Mesodermal cell (in vitro differentiated cells): ENCODE data around the gene HOXC5. TPM values are rescaled to one million over a fixed set of nuclear protein-coding genes. Genes with fewer than 3 reads are reported as not detected.

Source experiments
- H3K27ac ChIP-seq: 2 replicates; pipeline ENCODE4 v1.7.0; 2013; ENCODE audit warnings: mild to moderate bottlenecking, low read depth, low read length, moderate library complexity; ENCODE audit not compliant: severe bottlenecking
- H3K36me3 ChIP-seq: 2 replicates; pipeline ENCODE4 v1.7.1; 2013; ENCODE audit warnings: mild to moderate bottlenecking, low read length, moderate library complexity; ENCODE audit not compliant: control insufficient read depth, insufficient read depth
- H3K4me1 ChIP-seq: one replicate; pipeline ENCODE4 v1.7.1; 2013; ENCODE audit warnings: mild to moderate bottlenecking, low read length; ENCODE audit not compliant: insufficient read depth, control insufficient read depth, poor library complexity, severe bottlenecking
- H3K4me3 ChIP-seq: 2 replicates; pipeline ENCODE4 v1.7.0; 2013; ENCODE audit warnings: low read length, control low read depth, mild to moderate bottlenecking; ENCODE audit not compliant: insufficient read depth, poor library complexity, severe bottlenecking; ENCODE audit errors: extremely low read depth
- H3K9me3 ChIP-seq: 2 replicates; pipeline ENCODE4 v1.7.1; 2013; ENCODE audit warnings: mild to moderate bottlenecking, low read length, moderate library complexity; ENCODE audit not compliant: control insufficient read depth
- WGBS, 2 experiments: methylation state at CpG; one replicate each; pipeline ENCODE4 v1.1.5; 2013; ENCODE audit warnings: missing lambda C conversion rate in 2 of 2; ENCODE audit not compliant: insufficient coverage in 2 of 2; 5-methylcytosine and 5-hydroxymethylcytosine counted together
- polyA plus RNA-seq, 2 experiments: library from polyadenylated mRNA; stranded (reverse); fragments of 50-300 nt; gene quantifications; one replicate each; pipeline ENCODE4 v1.2.3, GENCODE V29; 2013

Gene HOXC5
- 0.33 TPM for polyA plus RNA-seq (2013, experiment 1 of 2)
- 0.30 TPM for polyA plus RNA-seq (2013, experiment 2 of 2)

DNA sequence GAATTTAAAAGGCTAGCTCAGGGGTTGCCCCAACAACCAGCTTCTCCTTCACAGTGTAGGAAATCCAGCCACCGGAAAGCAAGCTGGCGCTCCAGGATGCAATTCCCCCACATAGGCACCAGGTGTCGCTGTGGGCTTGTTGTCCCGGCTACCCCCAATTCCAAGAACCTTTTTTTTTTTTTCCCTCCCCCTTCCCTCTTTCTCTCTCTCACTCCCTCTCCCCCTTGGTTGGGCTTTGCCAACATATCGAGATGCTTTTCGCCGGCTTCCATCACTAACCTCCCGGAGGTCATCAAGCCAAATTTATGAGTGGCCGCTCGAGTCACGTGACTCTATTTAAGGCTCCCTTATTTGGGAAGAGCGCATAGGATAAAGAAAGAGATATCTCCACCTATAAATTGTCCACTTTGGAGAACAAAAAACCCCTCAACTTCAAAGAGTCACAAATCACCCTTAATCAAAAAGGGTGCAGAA lies at the start of gene HOXC5:
Gene HOXC5 (plus strand): TSS at position 424 of the 474 bp plus-strand sequence. CDS start 73 bp downstream, outside the sequence.
- H3K27ac ChIP-seq, result peak within 1 kb of the TSS; percentile 45
- H3K9me3 ChIP-seq, result no peaks in the 10 kb centered on the region
- 0% methylated on average over 2 to 4 of the region's 12 CpGs for WGBS, 2 experiments
- H3K4me3 ChIP-seq, result peak within 1 kb of the TSS; percentile 5
- H3K4me1 ChIP-seq, result peaks cover 5% of the 10 kb centered on the region
- H3K36me3 ChIP-seq, result no peaks in the 10 kb centered on the region

DNA sequence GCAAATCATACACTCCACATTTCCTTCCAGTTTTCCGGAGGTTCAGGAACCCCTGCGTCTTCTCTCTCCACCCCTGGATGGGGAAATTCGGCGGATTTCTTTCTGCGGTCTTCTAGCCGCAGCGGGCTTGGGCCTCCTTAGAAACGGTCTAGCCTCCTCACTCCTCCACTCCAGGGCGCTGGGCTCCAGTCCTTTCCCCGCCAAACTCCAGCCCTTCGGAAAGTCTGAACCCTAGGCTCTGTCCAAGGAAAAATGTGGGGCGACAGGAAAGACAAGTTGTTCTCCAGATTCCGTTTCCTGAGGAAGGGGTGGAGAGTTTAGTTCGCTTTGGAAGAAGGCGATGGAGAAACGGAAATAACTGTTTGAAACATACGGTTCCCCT lies 49.3 kb upstream of the HOXC5 start:
- WGBS, 2 experiments, result 19 to 26% methylated on average over 5 to 11 of the region's 17 CpGs
- H3K4me3 ChIP-seq, result no peak overlapping the region

GRCh38 chr12:53983950-53984572 lies 48.8 kb upstream of the HOXC5 start:
- Histone ChIP-seq H3K9me3 (peaks cover 8% of the 10 kb centered on the region), H3K36me3 (no peaks in the 10 kb centered on the region), H3K4me1 (peaks cover 5% of the 10 kb centered on the region), H3K27ac (no peak overlapping the region), H3K4me3 (no peak overlapping the region)
- 25 to 29% methylated on average over 20 to 23 of the region's 30 CpGs for WGBS, 2 experiments

More for the DNA sequence above, 49.3 kb upstream of the HOXC5 start:
- no peaks in the 10 kb centered on the region for H3K36me3 ChIP-seq
- peaks cover 8% of the 10 kb centered on the region for H3K9me3 ChIP-seq
- H3K27ac ChIP-seq, result no peak overlapping the region
- H3K4me1 ChIP-seq, result peaks cover under 1% of the 10 kb centered on the region

DNA sequence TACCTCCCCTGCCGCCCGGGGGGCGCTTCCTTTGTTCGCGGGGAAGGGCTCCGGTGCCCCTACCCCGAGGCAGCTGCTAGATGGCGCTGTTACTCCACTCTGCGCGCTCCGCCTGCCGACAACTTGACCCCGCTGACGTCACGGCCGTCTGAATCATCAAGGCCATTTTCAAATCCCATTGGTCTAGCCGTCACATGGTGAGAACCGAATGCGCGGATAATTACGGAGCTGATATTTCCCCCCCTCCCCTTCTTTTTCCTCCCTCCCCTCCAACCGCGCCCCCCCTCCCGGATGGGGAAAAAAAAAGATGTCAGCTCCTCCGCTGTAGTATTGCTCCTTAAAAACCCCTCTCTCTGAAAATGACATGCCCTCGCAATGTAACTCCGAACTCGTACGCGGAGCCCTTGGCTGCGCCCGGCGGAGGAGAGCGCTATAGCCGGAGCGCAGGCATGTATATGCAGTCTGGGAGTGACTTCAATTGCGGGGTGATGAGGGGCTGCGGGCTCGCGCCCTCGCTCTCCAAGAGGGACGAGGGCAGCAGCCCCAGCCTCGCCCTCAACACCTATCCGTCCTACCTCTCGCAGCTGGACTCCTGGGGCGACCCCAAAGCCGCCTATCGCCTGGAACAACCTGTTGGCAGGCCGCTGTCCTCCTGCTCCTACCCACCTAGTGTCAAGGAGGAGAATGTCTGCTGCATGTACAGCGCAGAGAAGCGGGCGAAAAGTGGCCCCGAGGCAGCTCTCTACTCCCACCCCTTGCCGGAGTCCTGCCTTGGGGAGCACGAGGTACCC lies 47.8 kb upstream of the HOXC5 start, which contains the start of gene HOXC10:
Gene HOXC10 (plus strand): TSS at position 246 of the 791 bp plus-strand sequence. CDS start 114 bp downstream, at position 360.
- Histone ChIP-seq H3K4me3 (no peak within 1 kb of the TSS), H3K4me1 (peaks cover 7% of the 10 kb centered on the region), H3K27ac (no peak within 1 kb of the TSS), H3K9me3 (peaks cover 8% of the 10 kb centered on the region), H3K36me3 (no peaks in the 10 kb centered on the region)
- 35 to 39% methylated on average over 41 to 49 of the region's 55 CpGs for WGBS, 2 experiments

DNA sequence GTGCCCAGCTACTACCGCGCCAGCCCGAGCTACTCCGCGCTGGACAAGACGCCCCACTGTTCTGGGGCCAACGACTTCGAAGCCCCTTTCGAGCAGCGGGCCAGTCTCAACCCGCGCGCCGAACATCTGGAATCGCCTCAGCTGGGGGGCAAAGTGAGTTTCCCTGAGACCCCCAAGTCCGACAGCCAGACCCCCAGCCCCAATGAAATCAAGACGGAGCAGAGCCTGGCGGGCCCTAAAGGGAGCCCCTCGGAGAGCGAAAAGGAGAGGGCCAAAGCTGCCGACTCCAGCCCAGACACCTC lies 47.2 kb upstream of the HOXC5 start:
- H3K27ac ChIP-seq, result no peak overlapping the region
- peaks cover 7% of the 10 kb centered on the region for H3K4me1 ChIP-seq
- H3K36me3 ChIP-seq, result no peaks in the 10 kb centered on the region
- H3K4me3 ChIP-seq, result no peak overlapping the region
- peaks cover 8% of the 10 kb centered on the region for H3K9me3 ChIP-seq
- WGBS, 2 experiments, result 30 to 48% methylated on average over 19 to 20 of the region's 21 CpGs

GRCh38 chr12:53985994-53986685 lies 46.7 kb upstream of the HOXC5 start:
- H3K4me3 ChIP-seq, result no peak overlapping the region
- peaks cover 7% of the 10 kb centered on the region for H3K4me1 ChIP-seq
- H3K36me3 ChIP-seq, result no peaks in the 10 kb centered on the region
- no peak overlapping the region for H3K27ac ChIP-seq
- WGBS, 2 experiments, result 12 to 14% methylated on average over 36 to 42 of the region's 50 CpGs
- peaks cover 8% of the 10 kb centered on the region for H3K9me3 ChIP-seq

DNA sequence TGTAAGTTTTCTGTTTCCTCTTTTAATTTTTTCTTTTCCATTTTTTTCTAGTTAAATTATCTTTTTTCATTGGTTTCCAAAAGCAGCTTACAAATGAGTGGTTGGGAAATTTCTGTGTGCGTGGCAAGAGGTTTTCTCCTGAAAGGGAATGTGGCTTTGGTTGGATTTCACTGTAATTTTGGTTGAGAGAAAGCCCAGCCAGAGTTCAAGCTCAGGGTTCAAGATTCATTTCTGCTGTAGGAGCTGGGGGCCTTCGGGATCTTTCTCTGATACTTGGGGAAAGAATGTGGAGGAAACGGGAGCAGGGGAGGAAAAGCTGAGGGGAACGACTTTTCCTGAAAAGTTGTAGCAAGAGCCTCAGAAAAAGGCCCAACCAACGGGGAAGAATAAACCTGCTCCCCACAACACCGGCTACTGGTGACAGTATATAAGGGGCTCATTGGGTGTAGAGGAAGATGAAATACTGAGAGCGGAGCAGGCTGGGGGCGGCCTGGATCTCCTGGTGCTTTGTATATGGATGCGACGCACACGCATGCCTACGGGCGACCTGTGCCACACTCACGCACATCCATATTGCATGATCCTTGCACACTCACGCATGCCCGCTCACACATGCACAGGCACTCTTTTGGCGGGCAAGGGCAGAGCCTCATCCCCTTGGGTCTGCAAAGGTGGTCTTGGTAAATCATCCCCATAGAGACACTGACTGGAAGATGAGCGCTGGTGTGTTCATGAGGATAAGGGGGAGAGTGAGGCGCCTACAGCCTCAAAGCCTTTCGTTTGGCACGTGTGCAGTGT lies 46.0 kb upstream of the HOXC5 start:
- no peaks in the 10 kb centered on the region for H3K36me3 ChIP-seq
- no peak overlapping the region for H3K27ac ChIP-seq
- no peak overlapping the region for H3K4me3 ChIP-seq
- 50 to 57% methylated on average over 16 to 18 of the region's 21 CpGs for WGBS, 2 experiments
- H3K9me3 ChIP-seq, result peaks cover 8% of the 10 kb centered on the region
- peaks cover 7% of the 10 kb centered on the region for H3K4me1 ChIP-seq

- Histone ChIP-seq H3K36me3 (no peaks in the 10 kb centered on the region), H3K27ac (no peak overlapping the region), H3K4me1 (peaks cover 7% of the 10 kb centered on the region), H3K9me3 (peaks cover 8% of the 10 kb centered on the region), H3K4me3 (no peak overlapping the region)
- 43% methylated on average over 1 of the region's 4 CpGs; no CpG with 5 or more reads in 1 of the 2 experiments for WGBS, 2 experiments
Observed at GRCh38 chr12:53987787-53988230, 45.0 kb upstream of the HOXC5 start.

GRCh38 chr12:53988541-53989226 lies 44.2 kb upstream of the HOXC5 start:
- Histone ChIP-seq H3K27ac (no peak overlapping the region), H3K4me1 (peaks cover 7% of the 10 kb centered on the region), H3K4me3 (no peak overlapping the region), H3K36me3 (no peaks in the 10 kb centered on the region), H3K9me3 (peaks cover 8% of the 10 kb centered on the region)
- no CpG with 5 or more reads among the region's 5 CpGs for WGBS, 2 experiments
